MM.1S (cell line): ENCODE data around the gene SNRPB.

Source experiments
- DNase-seq: peaks from one replicate; pipeline ENCODE4 v3.0.0-alpha.2; 2015
- H2AFZ ChIP-seq: fragments of 300-600 bp; sonication (generic); 2 replicates; pipeline ENCODE4 v1.6.0; 2016; ENCODE audit warnings: antibody characterized with exemption, low read length
- H3F3A ChIP-seq: fragments of 300-600 bp; sonication (generic); 2 replicates; pipeline ENCODE4 v1.6.1; 2016; ENCODE audit warnings: mild to moderate bottlenecking, antibody characterized with exemption, low read length, moderate library complexity, mixed read lengths; ENCODE audit not compliant: insufficient read depth
- H3K27ac ChIP-seq: fragments of 300-600 bp; sonication (generic); 2 replicates; pipeline ENCODE4 v1.5.1; 2016; ENCODE audit warnings: mild to moderate bottlenecking, low read length
- H3K27me3 ChIP-seq: fragments of 300-600 bp; sonication (generic); replicated peaks from 2 replicates; pipeline ENCODE4 v1.6.0; 2016; ENCODE audit warnings: low read length; ENCODE audit not compliant: insufficient read depth
- H3K36me3 ChIP-seq: fragments of 300-600 bp; sonication (generic); replicated peaks from 2 replicates; pipeline ENCODE4 v1.6.1; 2016; ENCODE audit warnings: mild to moderate bottlenecking, low read length, mixed read lengths; ENCODE audit not compliant: insufficient read depth
- H3K4me1 ChIP-seq: fragments of 300-600 bp; sonication (generic); 2 replicates; pipeline ENCODE4 v1.6.1; 2016; ENCODE audit warnings: low read length, mixed read lengths
- H3K4me2 ChIP-seq: fragments of 300-600 bp; sonication (generic); 2 replicates; pipeline ENCODE4 v1.6.0; 2016; ENCODE audit warnings: low read depth, low read length
- H3K4me3 ChIP-seq: fragments of 300-600 bp; sonication (generic); 2 replicates; pipeline ENCODE4 v1.5.1; 2016; ENCODE audit warnings: low read length, mixed read lengths
- H3K79me2 ChIP-seq: fragments of 300-600 bp; sonication (generic); 2 replicates; pipeline ENCODE4 v1.6.1; 2016; ENCODE audit warnings: mixed run types, low read length, mixed read lengths
- H3K9ac ChIP-seq: fragments of 300-600 bp; sonication (generic); 2 replicates; pipeline ENCODE4 v1.6.1; 2016; ENCODE audit warnings: low read length, mixed read lengths
- H3K9me2 ChIP-seq: fragments of 300-600 bp; sonication (generic); replicated peaks from 2 replicates; pipeline ENCODE4 v1.6.1; 2016; ENCODE audit warnings: mild to moderate bottlenecking, low read length, mixed read lengths; ENCODE audit not compliant: insufficient read depth
- H3K9me3 ChIP-seq: fragments of 300-600 bp; sonication (generic); replicated peaks from 2 replicates; pipeline ENCODE4 v1.6.1; 2016; ENCODE audit warnings: mild to moderate bottlenecking, low read length, mixed read lengths; ENCODE audit not compliant: insufficient read depth
- H4K20me1 ChIP-seq: fragments of 300-600 bp; sonication (generic); 2 replicates; pipeline ENCODE4 v1.6.1; 2016; ENCODE audit warnings: mild to moderate bottlenecking, low read length, moderate library complexity, mixed read lengths; ENCODE audit not compliant: insufficient read depth
- EZH2 ChIP-seq: fragments of 300-600 bp; sonication (generic); optimal IDR thresholded peaks from 2 replicates; pipeline ENCODE3; 2017; ENCODE audit warnings: low read depth, mild to moderate bottlenecking, antibody characterized with exemption, low read length, mixed read lengths
- EZH2phosphoT487 ChIP-seq: fragments of 300-600 bp; sonication (generic); IDR thresholded peaks from 2 replicates; pipeline ENCODE4 v1.6.1; 2018; ENCODE audit warnings: antibody characterized with exemption, low read length
- TF ChIP-seq, protein P1 (sequence below): fragments of 300-600 bp; sonication (generic); IDR thresholded peaks from 2 replicates; pipeline ENCODE4 v1.5.1; 2016; ENCODE audit warnings: antibody characterized with exemption, low read length, mixed read lengths

SNRPB gene

DNA sequence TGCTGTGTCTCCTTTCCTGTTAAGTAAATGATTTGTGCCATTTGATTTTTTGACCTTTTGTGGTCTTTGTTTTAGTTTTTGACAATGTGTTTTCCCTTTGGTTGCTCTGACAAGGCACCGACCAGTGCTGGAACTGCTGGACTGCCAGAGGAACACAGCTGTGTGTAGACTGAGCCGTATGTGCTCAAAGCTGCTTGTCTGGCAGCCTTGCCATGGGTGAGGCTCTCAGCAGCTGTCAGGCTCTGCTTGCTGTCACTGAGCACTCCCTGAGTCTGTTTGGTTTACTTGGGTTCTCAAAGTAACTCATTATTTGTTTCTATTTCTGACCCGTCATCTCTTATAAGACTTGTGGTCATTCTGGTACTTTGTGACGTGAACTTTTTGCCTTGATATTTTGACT, 15.1 kb upstream of the SNRPB start:
- H3K9ac ChIP-seq, result no peak overlapping the region
- no peaks in the 10 kb centered on the region for H3K27me3 ChIP-seq
- no peak overlapping the region for H3K4me2 ChIP-seq
- TF ChIP-seq, protein P1, sequence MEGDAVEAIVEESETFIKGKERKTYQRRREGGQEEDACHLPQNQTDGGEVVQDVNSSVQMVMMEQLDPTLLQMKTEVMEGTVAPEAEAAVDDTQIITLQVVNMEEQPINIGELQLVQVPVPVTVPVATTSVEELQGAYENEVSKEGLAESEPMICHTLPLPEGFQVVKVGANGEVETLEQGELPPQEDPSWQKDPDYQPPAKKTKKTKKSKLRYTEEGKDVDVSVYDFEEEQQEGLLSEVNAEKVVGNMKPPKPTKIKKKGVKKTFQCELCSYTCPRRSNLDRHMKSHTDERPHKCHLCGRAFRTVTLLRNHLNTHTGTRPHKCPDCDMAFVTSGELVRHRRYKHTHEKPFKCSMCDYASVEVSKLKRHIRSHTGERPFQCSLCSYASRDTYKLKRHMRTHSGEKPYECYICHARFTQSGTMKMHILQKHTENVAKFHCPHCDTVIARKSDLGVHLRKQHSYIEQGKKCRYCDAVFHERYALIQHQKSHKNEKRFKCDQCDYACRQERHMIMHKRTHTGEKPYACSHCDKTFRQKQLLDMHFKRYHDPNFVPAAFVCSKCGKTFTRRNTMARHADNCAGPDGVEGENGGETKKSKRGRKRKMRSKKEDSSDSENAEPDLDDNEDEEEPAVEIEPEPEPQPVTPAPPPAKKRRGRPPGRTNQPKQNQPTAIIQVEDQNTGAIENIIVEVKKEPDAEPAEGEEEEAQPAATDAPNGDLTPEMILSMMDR, result no peak
- H3F3A ChIP-seq, result no peaks in the 10 kb centered on the region
- no peak for DNase-seq
- no peak overlapping the region for H3K4me3 ChIP-seq
- H3K4me1 ChIP-seq, result no peaks in the 10 kb centered on the region
- no peaks in the 10 kb centered on the region for H3K9me3 ChIP-seq
- H3K79me2 ChIP-seq, result no peaks in the 10 kb centered on the region
- H3K36me3 ChIP-seq, result no peaks in the 10 kb centered on the region
- no peaks in the 10 kb centered on the region for H4K20me1 ChIP-seq
- H2AFZ ChIP-seq, result no peak overlapping the region
- H3K27ac ChIP-seq, result no peak overlapping the region
- no peaks in the 10 kb centered on the region for H3K9me2 ChIP-seq

DNA sequence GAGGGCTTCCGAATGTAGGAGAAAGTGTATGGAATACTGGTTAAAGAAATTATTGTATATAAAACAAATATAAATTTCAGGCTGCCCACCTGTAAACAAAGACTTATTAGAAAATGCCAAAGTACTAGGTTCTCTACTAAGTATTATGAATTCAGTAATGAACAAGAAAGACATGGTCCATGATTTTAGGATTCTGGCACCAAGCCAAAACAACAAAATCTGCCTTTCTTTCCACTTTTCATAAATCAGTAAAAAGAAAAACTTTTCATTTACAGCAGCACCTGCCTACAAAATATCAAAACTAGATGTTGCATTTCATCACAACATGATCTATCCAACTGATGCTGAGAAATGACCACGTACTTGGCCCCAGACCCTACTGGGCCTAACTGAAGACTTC, 14.5 kb upstream of the SNRPB start:
- Histone ChIP-seq H3K27ac (no peak overlapping the region), H3F3A (no peaks in the 10 kb centered on the region), H4K20me1 (no peaks in the 10 kb centered on the region), H3K27me3 (no peaks in the 10 kb centered on the region), H3K79me2 (no peaks in the 10 kb centered on the region), H3K4me2 (no peak overlapping the region), H3K9ac (no peak overlapping the region), H3K9me2 (no peaks in the 10 kb centered on the region), H3K36me3 (no peaks in the 10 kb centered on the region), H3K4me1 (no peaks in the 10 kb centered on the region), H3K4me3 (no peak overlapping the region), H3K9me3 (no peaks in the 10 kb centered on the region), H2AFZ (no peak overlapping the region)
- no peak for DNase-seq
- no peak for TF ChIP-seq EZH2
- TF ChIP-seq EZH2phosphoT487, result no peak
- TF ChIP-seq, protein P1, result no peak

DNA sequence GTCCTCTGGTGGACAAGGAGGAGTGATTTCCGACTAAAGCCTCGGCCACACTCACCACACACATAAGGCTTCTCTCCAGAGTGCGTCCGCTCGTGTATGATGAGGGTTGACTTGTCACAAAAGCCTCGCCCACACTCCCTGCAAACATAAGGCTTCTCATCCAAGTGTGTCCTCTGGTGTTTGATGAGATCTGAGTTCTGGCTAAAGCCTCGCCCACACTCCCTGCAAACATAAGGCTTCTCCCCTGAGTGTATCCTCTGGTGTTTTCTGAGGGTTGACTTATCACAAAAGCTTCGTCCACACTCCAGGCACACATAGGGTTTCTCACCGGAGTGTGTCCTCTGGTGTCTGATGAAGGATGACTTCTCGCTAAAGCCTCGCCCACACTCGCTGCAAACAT, 12.9 kb upstream of the SNRPB start:
- no peak overlapping the region for H2AFZ ChIP-seq
- no peaks in the 10 kb centered on the region for H3K4me1 ChIP-seq
- no peaks in the 10 kb centered on the region for H3K9me2 ChIP-seq
- no peaks in the 10 kb centered on the region for H3K27me3 ChIP-seq
- no peak for DNase-seq
- H3K4me3 ChIP-seq, result no peak overlapping the region
- TF ChIP-seq EZH2 (no peak), EZH2phosphoT487 (no peak)
- TF ChIP-seq, protein P1, result no peak
- no peaks in the 10 kb centered on the region for H3K36me3 ChIP-seq
- H3K27ac ChIP-seq, result no peak overlapping the region
- H3K79me2 ChIP-seq, result no peaks in the 10 kb centered on the region
- H4K20me1 ChIP-seq, result no peaks in the 10 kb centered on the region
- no peaks in the 10 kb centered on the region for H3K9me3 ChIP-seq
- no peak overlapping the region for H3K4me2 ChIP-seq
- H3F3A ChIP-seq, result no peaks in the 10 kb centered on the region
- no peak overlapping the region for H3K9ac ChIP-seq

DNA sequence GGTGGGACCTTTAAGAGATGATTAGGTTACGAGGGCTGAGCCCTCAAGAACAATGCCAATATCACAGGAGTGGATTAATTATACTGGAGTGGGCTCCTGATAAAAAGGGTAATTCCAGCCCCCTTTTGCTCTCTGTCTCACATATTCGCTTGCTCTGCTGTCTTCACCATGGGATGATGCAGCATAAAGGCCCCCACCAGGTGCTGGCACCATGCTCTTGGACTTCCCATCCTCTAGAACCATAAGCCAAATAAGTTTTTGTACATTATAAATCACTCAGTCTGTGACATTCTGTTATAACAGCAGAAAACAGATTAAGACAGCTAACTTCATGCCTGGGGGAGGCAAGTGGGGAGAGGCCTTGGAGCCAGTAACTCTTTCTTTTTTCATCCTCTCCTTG, 9.8 kb upstream of the SNRPB start:
- no peaks in the 10 kb centered on the region for H3K9me3 ChIP-seq
- no peak for TF ChIP-seq EZH2
- TF ChIP-seq, protein P1, result no peak
- TF ChIP-seq EZH2phosphoT487, result no peak
- H3K79me2 ChIP-seq, result no peaks in the 10 kb centered on the region
- no peak overlapping the region for H3K9ac ChIP-seq
- no peaks in the 10 kb centered on the region for H3K27me3 ChIP-seq
- no peak overlapping the region for H2AFZ ChIP-seq
- H3K27ac ChIP-seq, result no peak overlapping the region
- DNase-seq, result no peak
- no peak overlapping the region for H3K4me2 ChIP-seq
- H3K36me3 ChIP-seq, result no peaks in the 10 kb centered on the region
- no peaks in the 10 kb centered on the region for H3K4me1 ChIP-seq
- H3K4me3 ChIP-seq, result no peak overlapping the region
- H3K9me2 ChIP-seq, result no peaks in the 10 kb centered on the region
- H4K20me1 ChIP-seq, result no peaks in the 10 kb centered on the region
- H3F3A ChIP-seq, result no peaks in the 10 kb centered on the region
